Trophoblast cell (in vitro differentiated cells and primary cell): ENCODE data around the gene C14orf93.
"Not testable (repeated sequence)": the region's sequence is repeated elsewhere in the genome, so short reads cannot be mapped to it uniquely, and the experiment has no call there.

Experiments used
- DNase-seq, 2 donors: peaks; one replicate each; pipeline ENCODE4 v3.0.0-alpha.2; 2016
- H2AFZ ChIP-seq: 2 replicates; pipeline ENCODE4 v1.6.1; 2013; ENCODE audit warnings: low read length, moderate library complexity, mild to moderate bottlenecking; ENCODE audit not compliant: insufficient read depth, poor library complexity
- H2AK5ac ChIP-seq: 2 replicates; pipeline ENCODE4 v1.6.1; 2013; ENCODE audit warnings: mild to moderate bottlenecking, low read length
- H2BK120ac ChIP-seq: 2 replicates; pipeline ENCODE4 v1.6.1; 2013; ENCODE audit warnings: low read length, mild to moderate bottlenecking, moderate library complexity; ENCODE audit not compliant: insufficient read depth, poor library complexity
- H2BK12ac ChIP-seq: 2 replicates; pipeline ENCODE4 v1.6.1; 2013; ENCODE audit warnings: mild to moderate bottlenecking, low read length, moderate library complexity
- H2BK5ac ChIP-seq: 2 replicates; pipeline ENCODE4 v1.6.1; 2013; ENCODE audit warnings: low read length, low read depth, moderate library complexity, mild to moderate bottlenecking; ENCODE audit not compliant: poor library complexity
- H3K14ac ChIP-seq: 2 replicates; pipeline ENCODE4 v1.6.1; 2013; ENCODE audit warnings: mild to moderate bottlenecking, low read length
- H3K18ac ChIP-seq: 2 replicates; pipeline ENCODE4 v1.6.1; 2013; ENCODE audit warnings: mild to moderate bottlenecking, low read length
- H3K23ac ChIP-seq: 2 replicates; pipeline ENCODE4 v1.6.1; 2013; ENCODE audit warnings: low read length
- H3K27ac ChIP-seq: 2 replicates; pipeline ENCODE4 v1.5.1; 2013; ENCODE audit warnings: low read depth, mild to moderate bottlenecking, inconsistent platforms, low read length, moderate library complexity
- H3K27me3 ChIP-seq: 2 replicates; pipeline ENCODE4 v1.6.1; 2013; ENCODE audit warnings: inconsistent platforms, mild to moderate bottlenecking, low read length, moderate library complexity; ENCODE audit not compliant: insufficient read depth
- H3K36me3 ChIP-seq, 2 experiments: 1 replicate in 1 of 2; 2 replicates in 1 of 2; pipeline ENCODE4 v1.6.1; 2013; ENCODE audit warnings: low read length in 2 of 2, mild to moderate bottlenecking in 2 of 2, moderate library complexity in 1 of 2; ENCODE audit not compliant: insufficient read depth in 2 of 2, control insufficient read depth in 1 of 2
- H3K4ac ChIP-seq: 2 replicates; pipeline ENCODE4 v1.6.1; 2013; ENCODE audit warnings: low read depth, mild to moderate bottlenecking, low read length, moderate library complexity
- H3K4me1 ChIP-seq, 2 experiments: 1 replicate in 1 of 2; 2 replicates in 1 of 2; pipeline ENCODE4 v1.6.1; 2013; ENCODE audit warnings: low read length in 2 of 2, mild to moderate bottlenecking in 2 of 2, moderate library complexity in 1 of 2; ENCODE audit not compliant: insufficient read depth in 2 of 2, control insufficient read depth in 1 of 2
- H3K4me2 ChIP-seq: 2 replicates; pipeline ENCODE4 v1.6.1; 2013; ENCODE audit warnings: inconsistent platforms, mild to moderate bottlenecking, low read length, moderate library complexity
- H3K4me3 ChIP-seq: 2 replicates; pipeline ENCODE4 v1.5.1; 2013; ENCODE audit warnings: mild to moderate bottlenecking, low read depth, low read length, inconsistent platforms
- H3K79me1 ChIP-seq: one replicate; pipeline ENCODE4 v1.6.1; 2013; ENCODE audit warnings: low read length
- H3K79me2 ChIP-seq: 2 replicates; pipeline ENCODE4 v1.6.1; 2013; ENCODE audit warnings: low read length, mild to moderate bottlenecking; ENCODE audit not compliant: control insufficient read depth, insufficient read depth, poor library complexity
- H3K9ac ChIP-seq: 2 replicates; pipeline ENCODE4 v1.6.1; 2013; ENCODE audit warnings: mild to moderate bottlenecking, low read length
- H3K9me3 ChIP-seq: 2 replicates; pipeline ENCODE4 v1.6.1; 2013; ENCODE audit warnings: low read depth, mild to moderate bottlenecking, control low read depth, inconsistent platforms, low read length; ENCODE audit not compliant: insufficient read depth
- H4K12ac ChIP-seq: 2 replicates; pipeline ENCODE4 v1.6.1; 2013; ENCODE audit warnings: low read depth, mild to moderate bottlenecking, low read length, moderate library complexity
- H4K8ac ChIP-seq: 2 replicates; pipeline ENCODE4 v1.6.1; 2013; ENCODE audit warnings: low read depth, mild to moderate bottlenecking, low read length, moderate library complexity
- H4K91ac ChIP-seq: one replicate; pipeline ENCODE4 v1.6.1; 2013; ENCODE audit warnings: low read depth, mild to moderate bottlenecking, low read length, moderate library complexity
- WGBS: extraction: QIAGEN DNeasy Blood & Tissue Kit; methylation state at CpG from one replicate; pipeline ENCODE4 v1.1.7; 2013; ENCODE audit warnings: missing lambda C conversion rate; ENCODE audit not compliant: insufficient read length, insufficient coverage; ENCODE audit errors: extremely low coverage; 5-methylcytosine and 5-hydroxymethylcytosine counted together

Gene C14orf93

DNA sequence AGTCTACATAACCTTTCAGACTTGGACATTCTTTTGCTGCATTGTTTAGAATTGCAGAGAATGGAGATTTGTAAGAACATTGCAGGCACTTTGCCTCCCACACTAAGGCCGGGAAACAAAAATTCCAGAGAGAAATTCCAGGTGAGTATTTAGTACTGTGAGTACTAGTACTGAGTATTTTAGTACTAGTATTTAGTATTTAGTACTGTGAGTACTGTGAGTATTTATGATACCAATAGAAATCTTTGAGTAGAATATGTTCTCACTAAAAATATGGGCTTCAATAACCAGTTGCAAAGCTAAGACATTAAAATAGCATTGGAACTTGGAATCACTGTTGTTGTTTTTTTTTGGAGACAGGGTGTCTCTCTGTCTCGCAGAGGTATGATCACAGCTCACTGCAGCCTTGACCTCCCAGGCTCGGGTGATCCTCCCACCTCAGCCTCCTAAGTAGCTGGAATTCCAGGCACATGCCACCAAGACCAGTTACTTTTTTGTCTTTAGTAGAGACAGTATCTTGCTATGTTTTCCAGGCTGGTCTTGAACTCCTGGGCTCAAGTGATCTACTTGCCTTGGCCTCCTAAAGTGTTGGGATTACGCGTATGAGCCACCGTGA lies 47.8 kb downstream of the C14orf93 start:
- H2AK5ac ChIP-seq = no peak overlapping the region
- H3K18ac ChIP-seq = no peak overlapping the region
- H3K4ac ChIP-seq = no peak overlapping the region
- WGBS = no CpG with 5 or more reads among the region's 6 CpGs
- H3K4me1 ChIP-seq = peaks cover 0 to 1% of the 10 kb centered on the region in 2 experiments
- no peak overlapping the region for H4K8ac ChIP-seq
- peak in 1 of 2 donors; percentile 41 for DNase-seq
- no peaks in the 10 kb centered on the region for H3K27me3 ChIP-seq
- H3K36me3 ChIP-seq = no peaks in the 10 kb centered on the region
- no peak overlapping the region for H4K91ac ChIP-seq
- no peak overlapping the region for H3K27ac ChIP-seq
- peaks cover under 1% of the 10 kb centered on the region for H3K79me2 ChIP-seq
- H3K23ac ChIP-seq = no peak overlapping the region
- peaks cover 3% of the 10 kb centered on the region for H3K79me1 ChIP-seq
- H3K4me3 ChIP-seq = no peak overlapping the region
- H2BK5ac ChIP-seq = no peak overlapping the region
- no peak overlapping the region for H3K14ac ChIP-seq
- no peak overlapping the region for H4K12ac ChIP-seq
- H3K9ac ChIP-seq = no peak overlapping the region
- H3K4me2 ChIP-seq = no peak overlapping the region
- no peak overlapping the region for H2BK12ac ChIP-seq
- H2BK120ac ChIP-seq = no peak overlapping the region
- H2AFZ ChIP-seq = no peak overlapping the region
- H3K9me3 ChIP-seq = no peaks in the 10 kb centered on the region

DNA sequence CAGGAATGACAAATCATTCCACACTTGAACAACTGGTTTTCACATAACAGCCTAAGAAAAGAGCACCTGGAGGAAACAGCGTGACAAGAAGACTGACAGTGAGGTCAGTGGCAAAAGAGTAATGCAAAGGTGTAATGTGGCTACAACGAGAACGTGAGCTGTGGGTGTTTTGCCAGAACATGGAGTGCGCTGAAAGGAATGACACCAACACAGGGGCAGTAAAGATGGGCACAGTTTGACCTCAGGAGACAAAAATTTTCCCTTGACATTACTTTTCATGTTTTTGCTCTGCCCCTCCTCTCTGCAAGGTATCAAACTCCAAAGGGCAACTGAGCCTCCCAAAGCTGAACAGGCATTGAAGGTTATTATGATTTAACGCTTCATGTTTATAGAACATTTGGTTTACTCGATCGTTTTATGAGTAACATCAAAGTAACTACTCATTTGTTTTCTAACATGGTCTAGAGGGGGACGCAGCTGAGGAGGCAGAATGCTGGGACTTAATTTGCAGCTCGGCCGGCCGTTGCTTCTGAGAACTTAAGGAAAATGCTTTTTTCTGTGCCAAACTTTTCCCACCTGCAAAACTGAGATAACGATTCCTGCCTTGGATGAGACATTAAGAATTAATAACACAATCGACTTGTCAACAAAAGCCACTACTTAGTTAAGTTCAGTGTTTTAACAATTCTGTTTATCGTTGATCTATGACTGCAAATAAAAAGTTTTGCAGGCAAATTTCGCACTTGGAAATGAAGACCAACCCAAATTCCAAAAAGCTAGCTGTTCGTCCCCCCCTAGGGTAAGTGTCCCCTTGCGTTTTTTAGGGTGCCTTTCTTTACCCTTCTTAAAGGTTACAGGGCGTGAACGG lies 54.0 kb downstream of the C14orf93 start:
- Histone ChIP-seq H2BK5ac (peak overlapping the region; percentile 68), H2AK5ac (no peak overlapping the region), H3K36me3 (no peaks in the 10 kb centered on the region), H2BK120ac (peak overlapping the region; percentile 28), H3K18ac (no peak overlapping the region), H3K4me1 (peaks cover 2 to 8% of the 10 kb centered on the region in 2 experiments), H3K4me2 (peak overlapping the region; percentile 57), H3K27ac (peak overlapping the region; percentile 88), H2BK12ac (no peak overlapping the region), H3K4ac (no peak overlapping the region), H4K12ac (no peak overlapping the region), H4K8ac (peak overlapping the region; percentile 8), H3K79me2 (peaks cover 5% of the 10 kb centered on the region), H4K91ac (peak overlapping the region; percentile 20), H3K27me3 (no peaks in the 10 kb centered on the region), H3K14ac (peak overlapping the region; percentile 11), H3K79me1 (peaks cover 11% of the 10 kb centered on the region), H3K9ac (peak overlapping the region; percentile 51), H3K23ac (no peak overlapping the region), H3K9me3 (no peaks in the 10 kb centered on the region), H2AFZ (no peak overlapping the region), H3K4me3 (no peak overlapping the region)
- no CpG with 5 or more reads among the region's 19 CpGs for WGBS
- DNase-seq = peak; percentile 35 to 80

DNA sequence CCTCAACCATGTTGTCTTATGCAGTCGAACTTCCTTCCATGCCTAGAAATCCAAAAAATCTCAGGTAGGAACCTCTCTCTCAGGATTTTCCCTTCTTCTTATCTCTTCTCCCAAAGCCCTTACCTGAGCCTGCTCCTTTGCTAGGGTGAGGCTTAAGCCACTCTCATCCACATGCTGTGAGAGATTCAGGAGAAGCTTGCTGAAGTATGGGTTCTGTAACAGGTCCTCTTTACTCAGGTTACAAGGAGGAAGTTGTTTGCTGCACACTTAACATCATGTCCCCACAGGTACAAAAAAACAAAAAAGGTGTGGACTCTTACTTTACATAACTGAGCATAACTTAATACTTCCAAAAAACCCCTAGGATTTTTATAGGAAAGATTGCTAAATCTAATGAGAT lies 57.5 kb downstream of the C14orf93 start:
- H3K9me3 ChIP-seq = no peaks in the 10 kb centered on the region
- H3K79me2 ChIP-seq = peaks cover 5% of the 10 kb centered on the region
- no peak overlapping the region for H3K4me3 ChIP-seq
- WGBS = no CpG with 5 or more reads among the region's 1 CpG
- H3K4ac ChIP-seq = no peak overlapping the region
- no peaks in the 10 kb centered on the region for H3K27me3 ChIP-seq
- peaks cover 6 to 8% of the 10 kb centered on the region in 2 experiments for H3K36me3 ChIP-seq
- no peak overlapping the region for H2BK12ac ChIP-seq
- H2AK5ac ChIP-seq = no peak overlapping the region
- no peak overlapping the region for H3K23ac ChIP-seq
- no peak overlapping the region for H2AFZ ChIP-seq
- no peak overlapping the region for H4K12ac ChIP-seq
- H2BK5ac ChIP-seq = no peak overlapping the region
- H3K9ac ChIP-seq = no peak overlapping the region
- peaks cover 9% of the 10 kb centered on the region for H3K79me1 ChIP-seq
- no peak overlapping the region for H4K8ac ChIP-seq
- H3K4me1 ChIP-seq = peaks cover 2 to 8% of the 10 kb centered on the region in 2 experiments
- no peak overlapping the region for H2BK120ac ChIP-seq
- no peak overlapping the region for H3K27ac ChIP-seq
- no peak overlapping the region for H3K4me2 ChIP-seq
- no peak overlapping the region for H3K18ac ChIP-seq
- no peak overlapping the region for H3K14ac ChIP-seq
- DNase-seq = no peak
- no peak overlapping the region for H4K91ac ChIP-seq

DNA sequence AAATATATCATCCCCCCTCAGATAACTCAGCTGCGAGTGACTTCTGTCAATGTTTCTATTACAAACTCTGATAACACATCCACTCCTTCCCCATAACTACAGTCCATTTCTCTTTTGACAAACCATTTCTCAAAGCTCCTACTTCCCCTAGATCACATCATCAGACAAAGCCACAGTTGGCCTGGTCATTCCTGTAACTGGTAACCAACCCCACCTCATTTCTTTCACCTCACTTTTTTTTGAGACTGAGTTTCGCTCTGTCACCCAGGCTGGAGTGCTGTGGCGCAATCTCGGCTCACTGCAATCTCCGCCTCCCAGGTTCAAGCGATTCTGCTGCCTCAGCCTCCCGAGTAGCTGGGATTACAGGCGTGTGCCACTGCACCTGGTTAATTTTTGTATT lies 58.1 kb downstream of the C14orf93 start:
- no CpG with 5 or more reads among the region's 8 CpGs for WGBS
- not testable (repeated sequence) for H3K4me2 ChIP-seq, DNase-seq, H2BK120ac ChIP-seq, H4K8ac ChIP-seq, H3K4me1 ChIP-seq, H4K12ac ChIP-seq, H3K79me1 ChIP-seq, H3K9me3 ChIP-seq, H3K27ac ChIP-seq, H3K79me2 ChIP-seq, H3K23ac ChIP-seq, H3K9ac ChIP-seq, H2AFZ ChIP-seq, H2BK12ac ChIP-seq, H2AK5ac ChIP-seq, H4K91ac ChIP-seq, H3K14ac ChIP-seq, H3K27me3 ChIP-seq, H3K4me3 ChIP-seq, H2BK5ac ChIP-seq, H3K18ac ChIP-seq, H3K4ac ChIP-seq
- peaks cover 11 to 12% of the 10 kb centered on the region in 2 experiments for H3K36me3 ChIP-seq
